ENCODE data around the gene GPR34. TPM values are rescaled to one million over a fixed set of nuclear protein-coding genes. Genes with fewer than 3 reads are reported as not detected.
"Not testable (repeated sequence)": the region's sequence is repeated elsewhere in the genome, so short reads cannot be mapped to it uniquely, and the experiment has no call there.

The GPR34 gene
- total and polyA plus RNA-seq, 9 of the 15 experiments (the other 6 are each of a cell fraction or from before 2014, with no cell fraction given): 0.13 TPM; not detected in 8

DNA sequence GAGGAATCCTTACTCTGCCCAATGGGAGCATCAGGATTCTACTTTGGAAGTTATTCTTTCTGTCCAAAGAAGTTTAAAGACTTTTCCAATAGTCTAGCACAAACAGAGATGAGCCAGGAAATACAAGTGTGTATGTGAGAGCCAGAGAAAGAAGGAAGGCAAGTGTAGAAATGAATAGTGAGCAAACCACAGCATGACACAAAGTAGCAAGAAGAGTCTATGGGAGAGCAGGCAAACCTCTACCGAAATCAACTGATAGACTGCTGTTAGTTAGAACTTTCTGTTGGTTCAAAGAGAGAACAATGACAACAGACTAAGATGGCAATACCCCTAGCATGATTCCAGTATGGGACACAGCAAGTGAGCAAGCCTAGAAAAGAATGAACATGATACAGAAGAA, 16.1 kb upstream of the GPR34 start (continued):
- TF ChIP-seq GABPA (tag; conservative IDR thresholded peaks at IDR 0.05; ENCODE audit: low read depth) (no peak), SIN3A (IDR thresholded peaks at IDR 0.05; ENCODE audit: borderline replicate concordance in 2 of 2, control insufficient read depth in 1 of 2, low read depth in 2 of 2, low read length in 2 of 2) (no peak), HNRNPLL (IDR thresholded peaks at IDR 0.05; ENCODE audit: low read depth, low read length, poor library complexity, severe bottlenecking) (no peak), ZNF224 (CRISPR knock-in tag; IDR thresholded peaks at IDR 0.05) (no peak), ZNF24 (IDR thresholded peaks at IDR 0.05) (no peak), TRIM24 (IDR thresholded peaks at IDR 0.05) (no peak)

DNA sequence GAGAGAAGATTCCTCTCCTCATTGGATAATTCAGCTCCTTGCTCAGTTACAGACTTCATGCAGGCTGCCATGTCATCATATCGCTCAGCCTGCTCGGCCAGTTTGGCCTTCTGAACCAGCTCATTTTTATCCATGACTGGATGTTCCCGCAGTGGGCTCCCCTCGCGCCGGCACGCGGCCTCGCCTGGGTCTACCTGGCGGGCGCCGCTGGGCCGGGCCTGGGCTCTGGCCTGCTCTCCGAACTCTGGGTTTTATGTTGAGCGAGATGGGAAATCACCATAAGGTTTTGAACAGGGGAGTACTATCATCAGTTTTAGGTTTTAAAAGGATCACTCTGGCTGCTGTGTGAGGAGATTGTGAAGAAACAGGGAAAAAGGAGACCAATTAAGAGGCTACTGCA, 12.4 kb upstream of the GPR34 start:
- 21% methylated on average over 13 of the region's 15 CpGs for WGBS (ENCODE audit: insufficient coverage, low coverage, missing lambda C conversion rate)

More for the DNA sequence above, 12.4 kb upstream of the GPR34 start:
- CTCF ChIA-PET (ENCODE audit: low intra/inter-chr PET ratio); H3K9me3 ChIP-seq (replicated peaks; ENCODE audit: control insufficient read depth, insufficient read depth, low read depth, low read length); H3K9me1 ChIP-seq (ENCODE audit: control insufficient read depth, insufficient read depth, low read length); H3K27ac ChIP-seq (ENCODE audit: extremely low read depth, low read depth, low read length); BruUV-seq (replicated peaks); H3K36me3 ChIP-seq (ENCODE audit: control insufficient read depth, insufficient read depth, low read length); POLR2A ChIA-PET; H3K27me3 ChIP-seq (ENCODE audit: control insufficient read depth in 2 of 2, insufficient read depth in 2 of 2, low read length in 2 of 2); H3K4me3 ChIP-seq; intact Hi-C loops (cut with micrococcal nuclease); DNase-seq (ENCODE audit: extremely low read depth in 1 of 4, low spot score in 3 of 4); H3K79me2 ChIP-seq (ENCODE audit: control insufficient read depth, insufficient read depth, low read length); H3K4me1 ChIP-seq (replicated peaks in 1 of 2; ENCODE audit: control insufficient read depth in 2 of 2, insufficient read depth in 2 of 2, low read length in 2 of 2); H2AFZ ChIP-seq (ENCODE audit: low read depth, low read length); in situ Hi-C loops (cut with MboI); H3K4me2 ChIP-seq (ENCODE audit: insufficient read depth, low read length); H3K9ac ChIP-seq (ENCODE audit: insufficient read depth in 1 of 2, low read depth in 2 of 2, low read length in 2 of 2); ATAC-seq; FAIRE-seq; H4K20me1 ChIP-seq (replicated peaks; ENCODE audit: control insufficient read depth, insufficient read depth, low read length): not testable (repeated sequence)

All from K562 (cell line).